GM12872 (cell line): Measurements from ENCODE around the gene KIF21B.

Experiments used
- CTCF ChIP-seq: IDR thresholded peaks from 3 replicates; pipeline ENCODE4 v1.5.1; 2011; ENCODE audit warnings: low read depth, mild to moderate bottlenecking, low read length, moderate library complexity; ENCODE audit not compliant: insufficient read depth

The KIF21B gene

GRCh38 chr1:201034671-201035070, 11.2 kb upstream of the KIF21B start:
- TF ChIP-seq CTCF, result no peak

GRCh38 chr1:201032408-201032807, 8.9 kb upstream of the KIF21B start:
- TF ChIP-seq CTCF, result no peak

GRCh38 chr1:201028461-201028889, 5.0 kb upstream of the KIF21B start:
- no peak for TF ChIP-seq CTCF

GRCh38 chr1:201026836-201027235, 3.3 kb upstream of the KIF21B start:
- no peak for TF ChIP-seq CTCF

- TF ChIP-seq CTCF, result no peak
Measured at GRCh38 chr1:201026234-201026633, 2.7 kb upstream of the KIF21B start.

GRCh38 chr1:201025571-201026002, 2.1 kb upstream of the KIF21B start:
- peak; percentile 64 for TF ChIP-seq CTCF

GRCh38 chr1:201024625-201024998, 1.1 kb upstream of the KIF21B start:
- TF ChIP-seq CTCF, result no peak
